CD4-positive, alpha-beta T cell treated with Interleukin-15 for 4 hours (primary cell): ENCODE measurements around the gene TRPV2.

Source experiments
- DNase-seq: peaks from one replicate; pipeline ENCODE4 v3.0.0-alpha.2; 2020; ENCODE audit warnings: low spot score

TRPV2 gene

GRCh38 chr17:16459271-16459670 lies 43.9 kb downstream of the TRPV2 start:
- no peak for DNase-seq

GRCh38 chr17:16459855-16460550 lies 44.6 kb downstream of the TRPV2 start:
- DNase-seq: no peak

DNA sequence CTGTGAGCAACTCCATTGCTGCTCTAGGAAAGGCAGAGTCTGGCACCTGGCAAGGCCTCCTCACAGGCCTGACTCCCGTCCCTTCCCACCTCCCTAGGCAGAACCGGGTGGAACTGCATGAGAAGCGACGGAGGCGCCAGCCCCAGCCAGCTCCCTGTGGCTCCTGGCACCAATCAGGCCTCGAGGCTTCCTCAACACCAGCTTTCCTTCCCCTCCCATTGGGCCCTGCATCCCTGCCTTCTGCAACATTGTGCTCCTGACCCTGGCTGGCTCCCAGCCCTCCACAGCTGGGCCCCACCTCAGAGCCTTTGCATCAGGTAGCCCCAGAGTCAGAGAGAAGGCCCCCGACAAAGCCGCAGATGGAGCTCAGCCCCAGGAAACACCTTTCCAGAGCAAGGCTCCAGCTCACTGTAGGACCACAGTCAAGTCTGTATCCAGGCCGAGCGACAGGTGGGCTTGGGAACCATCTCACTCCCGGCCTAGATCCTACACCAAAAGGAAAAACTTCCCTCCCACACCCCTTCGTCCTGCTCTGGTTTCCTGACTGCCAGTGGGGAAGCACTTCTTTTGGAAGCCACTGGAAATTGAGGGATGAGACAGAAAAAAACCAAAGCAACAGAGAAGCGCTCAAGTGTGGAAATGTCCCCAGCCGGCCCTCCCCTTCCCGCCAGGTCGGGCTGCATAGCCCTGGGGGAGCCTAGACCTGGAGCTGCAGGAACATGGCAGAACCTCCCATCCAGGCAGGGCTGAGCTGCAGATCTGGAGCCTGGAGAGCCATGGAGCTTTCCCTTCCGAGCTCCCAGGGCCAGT lies 45.6 kb downstream of the TRPV2 start:
- no peak for DNase-seq

DNA sequence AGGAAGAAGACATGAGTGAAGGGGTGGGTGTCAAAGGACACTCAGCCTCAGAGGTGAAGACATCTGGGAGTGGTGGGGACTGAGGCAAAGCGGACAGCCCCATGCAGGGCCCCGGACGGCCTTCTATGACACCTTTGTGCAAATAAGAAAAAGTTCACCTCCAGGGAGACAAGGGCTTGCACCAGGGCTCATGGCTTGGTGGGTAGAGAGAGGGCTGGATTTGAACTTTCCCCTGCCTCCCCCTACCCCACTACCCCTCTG lies 46.2 kb downstream of the TRPV2 start:
- no peak for DNase-seq

DNA sequence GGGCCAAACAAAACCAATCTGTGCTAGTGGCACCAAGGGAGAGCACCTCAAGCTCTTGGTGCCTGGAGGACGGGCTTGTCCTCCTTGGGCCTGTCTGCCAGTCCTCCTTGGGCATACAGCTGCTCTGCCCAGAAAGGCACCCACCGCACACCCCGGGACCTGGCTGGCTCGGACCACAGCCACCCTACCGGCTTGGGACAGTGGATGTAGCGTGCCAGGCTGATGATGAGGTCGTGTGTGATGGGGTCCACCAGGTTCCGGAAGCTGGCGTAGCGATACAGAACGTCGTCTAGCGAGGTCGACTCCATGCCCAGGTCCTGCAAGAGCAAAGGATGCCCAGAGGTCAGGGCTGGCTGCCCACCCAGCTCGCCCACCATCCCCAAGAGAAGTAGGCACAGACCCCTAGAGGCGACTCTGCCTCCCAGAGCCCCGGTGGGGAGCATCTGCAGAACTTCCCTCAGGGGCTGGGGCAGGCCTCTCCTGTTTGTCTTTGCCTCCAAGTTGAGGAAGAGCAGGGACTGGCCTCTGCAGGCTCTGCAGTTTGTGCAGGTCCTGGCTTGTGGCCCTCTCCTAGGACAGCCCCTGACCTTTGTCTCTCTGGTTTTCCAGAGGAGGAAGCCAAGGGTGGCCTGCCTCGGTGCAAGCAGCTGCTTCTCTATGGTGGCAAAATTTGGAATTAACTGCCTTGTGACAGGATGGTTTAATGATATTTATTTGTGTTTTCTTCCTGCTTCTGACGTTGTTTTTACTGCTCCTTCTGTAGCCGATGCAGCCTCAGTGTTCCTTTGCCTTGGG lies 46.9 kb downstream of the TRPV2 start:
- no peak for DNase-seq

- no peak for DNase-seq
Observed at GRCh38 chr17:16463358-16464302, 48.3 kb downstream of the TRPV2 start.

- DNase-seq: no peak
Observed at GRCh38 chr17:16464303-16465051, 49.1 kb downstream of the TRPV2 start.

- DNase-seq: no peak
Observed at GRCh38 chr17:16465052-16465312, 49.6 kb downstream of the TRPV2 start.

DNA sequence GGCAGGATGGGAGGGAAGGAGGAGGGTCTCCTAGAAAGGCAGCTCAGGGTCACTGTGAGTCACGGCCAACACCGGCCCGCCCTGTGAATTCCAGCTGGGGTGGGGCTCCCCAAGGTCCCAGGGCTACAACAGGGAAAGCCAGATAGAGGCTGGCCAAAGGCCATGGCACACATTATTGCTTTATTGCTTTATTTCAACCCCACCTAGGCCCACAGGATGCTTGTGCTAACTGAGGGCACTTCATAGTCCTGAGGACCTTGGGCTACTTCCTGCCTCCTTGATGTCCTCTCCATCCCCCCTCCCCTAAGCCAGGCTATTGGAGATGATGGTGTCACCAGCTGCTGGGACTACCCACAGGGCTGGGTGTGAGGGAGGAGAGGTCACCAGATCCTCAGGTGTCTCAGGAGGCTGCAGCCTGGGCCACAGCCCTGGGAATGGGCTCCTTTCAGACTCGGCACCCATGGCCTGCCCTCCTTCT lies 50.5 kb downstream of the TRPV2 start:
- DNase-seq: no peak

DNA sequence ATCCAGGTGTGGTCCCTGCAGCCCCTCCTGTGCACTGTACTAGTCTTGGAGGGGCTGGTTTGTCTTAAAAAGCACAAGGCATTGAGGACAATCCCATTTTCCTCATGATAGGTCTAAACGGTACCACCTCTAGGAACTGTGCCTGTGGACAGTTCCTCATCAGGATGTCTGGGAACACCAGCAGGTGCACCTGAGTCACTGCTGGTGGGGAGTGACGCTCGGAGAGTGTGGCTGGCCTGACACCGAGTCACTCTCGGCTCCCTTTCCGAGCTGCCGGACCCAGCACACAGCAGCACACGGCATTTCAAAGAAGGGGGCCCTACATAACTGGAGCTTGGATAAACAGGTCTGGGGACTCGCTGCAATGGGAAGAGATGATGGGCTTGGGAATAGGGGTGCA lies 51.0 kb downstream of the TRPV2 start:
- no peak for DNase-seq

DNA sequence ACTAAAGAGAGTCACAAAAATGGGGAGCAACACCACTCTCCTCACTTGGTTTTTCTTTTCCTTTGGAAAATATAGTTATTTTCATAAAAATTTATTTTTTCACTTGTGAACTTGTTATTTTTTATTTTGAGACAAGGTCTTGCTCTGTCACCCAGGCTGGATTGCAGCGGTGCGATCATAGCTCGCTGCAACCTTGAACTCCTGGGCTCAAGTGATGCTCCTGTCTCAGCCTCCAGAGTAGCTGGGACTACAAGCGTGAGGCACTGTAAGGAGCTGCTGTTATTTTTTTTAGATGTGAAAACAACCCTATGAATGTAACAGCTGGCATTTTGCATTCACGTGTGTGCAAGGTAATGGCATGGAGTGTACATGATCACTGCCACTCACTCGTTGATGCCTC lies 51.7 kb downstream of the TRPV2 start:
- DNase-seq: no peak

GRCh38 chr17:16467886-16468285 lies 52.5 kb downstream of the TRPV2 start:
- DNase-seq: no peak

DNA sequence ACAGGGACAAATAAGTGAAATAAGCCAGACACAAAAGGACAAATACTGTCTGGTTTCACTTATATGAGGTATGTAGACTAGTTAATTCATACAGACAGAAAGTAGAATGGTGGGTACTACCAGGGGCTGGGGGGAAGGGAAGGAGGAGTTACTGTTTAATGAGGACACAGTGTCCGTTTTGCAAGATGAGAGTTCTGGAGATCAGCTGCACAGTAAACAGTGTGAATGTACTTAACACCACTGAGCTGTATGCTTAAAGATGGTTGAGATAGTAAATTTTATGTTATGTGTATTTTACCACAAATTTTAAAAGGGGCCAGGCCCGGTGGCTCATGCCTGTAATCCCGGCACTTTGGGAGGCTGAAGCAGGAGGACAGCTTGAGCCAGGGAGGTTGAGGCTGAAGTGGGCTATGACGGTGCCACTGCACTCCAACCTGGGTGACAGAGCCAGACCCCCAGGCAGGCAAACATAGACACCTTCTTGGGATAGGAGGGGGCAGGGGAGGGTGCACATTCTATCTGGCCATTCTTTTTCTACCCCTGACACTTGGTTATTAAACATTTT lies 53.1 kb downstream of the TRPV2 start:
- DNase-seq: no peak

DNA sequence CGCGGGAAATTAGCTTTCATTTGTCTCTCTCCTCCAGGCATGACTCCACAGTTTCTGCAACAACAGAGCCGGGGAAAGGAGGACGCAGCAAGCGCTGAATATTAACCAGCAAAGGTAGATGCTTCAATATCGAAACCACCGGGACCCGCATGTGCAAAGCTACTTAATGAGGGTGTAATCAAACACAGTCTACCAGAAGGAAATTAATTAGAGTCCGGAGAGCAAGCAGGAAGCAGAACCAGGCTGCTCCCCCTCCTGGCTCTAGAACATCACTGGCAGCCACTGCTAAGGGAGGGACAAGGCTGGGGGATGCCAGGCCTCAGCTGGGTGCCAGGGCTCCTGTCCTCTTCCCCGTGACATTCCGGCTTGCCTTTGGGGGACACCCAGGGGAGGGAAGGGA lies 54.9 kb downstream of the TRPV2 start:
- DNase-seq: no peak

- DNase-seq: no peak
Observed at GRCh38 chr17:16471295-16471694, 55.9 kb downstream of the TRPV2 start.

GRCh38 chr17:16472539-16472938 lies 57.2 kb downstream of the TRPV2 start:
- no peak for DNase-seq

DNA sequence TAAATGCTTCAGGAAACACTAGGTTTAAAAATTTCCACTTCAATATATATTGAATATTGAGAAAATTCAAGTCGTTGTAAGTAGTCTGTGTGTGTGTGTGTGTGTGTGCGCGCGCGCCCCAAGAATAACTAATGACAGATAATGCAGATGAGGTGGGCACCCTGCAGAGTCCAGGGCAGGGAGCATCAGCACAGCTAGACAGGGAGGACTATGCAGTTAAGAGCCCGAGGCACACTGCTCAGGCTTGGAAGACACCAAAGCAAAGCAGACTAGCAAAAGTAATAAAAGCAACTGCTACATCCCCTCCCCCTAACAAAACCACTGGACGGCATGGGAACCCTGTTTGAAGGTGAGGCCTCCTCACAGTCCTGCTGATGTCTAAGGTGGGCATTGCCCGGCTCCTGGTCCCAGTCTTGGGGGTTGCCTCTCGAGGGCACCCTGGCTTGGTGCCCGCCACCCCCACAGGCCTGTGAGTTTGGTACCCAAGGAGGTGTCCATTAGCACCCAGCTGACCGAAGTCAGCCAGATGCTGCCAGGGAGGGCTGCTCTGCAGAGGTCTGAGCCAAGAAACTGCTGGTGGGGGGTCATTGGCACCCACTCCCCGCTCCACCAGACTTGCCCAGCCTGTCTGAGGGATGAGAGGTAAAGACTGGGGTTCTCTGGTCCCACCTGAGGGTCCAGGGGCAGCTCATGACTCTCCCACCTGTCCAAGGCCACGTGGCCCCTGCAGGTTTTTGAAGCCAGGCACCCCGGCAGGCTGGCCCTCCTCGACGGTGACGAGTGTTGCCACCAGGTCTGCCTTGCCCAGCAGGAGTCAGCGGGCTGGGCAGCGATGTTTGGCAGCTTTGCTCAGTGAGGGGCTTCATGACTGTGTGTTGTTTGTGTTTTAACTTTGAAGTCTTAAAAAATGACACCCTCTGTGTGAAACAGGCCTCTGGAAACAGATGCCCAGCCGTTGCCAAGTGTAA lies 58.0 kb downstream of the TRPV2 start:
- DNase-seq: no peak

DNA sequence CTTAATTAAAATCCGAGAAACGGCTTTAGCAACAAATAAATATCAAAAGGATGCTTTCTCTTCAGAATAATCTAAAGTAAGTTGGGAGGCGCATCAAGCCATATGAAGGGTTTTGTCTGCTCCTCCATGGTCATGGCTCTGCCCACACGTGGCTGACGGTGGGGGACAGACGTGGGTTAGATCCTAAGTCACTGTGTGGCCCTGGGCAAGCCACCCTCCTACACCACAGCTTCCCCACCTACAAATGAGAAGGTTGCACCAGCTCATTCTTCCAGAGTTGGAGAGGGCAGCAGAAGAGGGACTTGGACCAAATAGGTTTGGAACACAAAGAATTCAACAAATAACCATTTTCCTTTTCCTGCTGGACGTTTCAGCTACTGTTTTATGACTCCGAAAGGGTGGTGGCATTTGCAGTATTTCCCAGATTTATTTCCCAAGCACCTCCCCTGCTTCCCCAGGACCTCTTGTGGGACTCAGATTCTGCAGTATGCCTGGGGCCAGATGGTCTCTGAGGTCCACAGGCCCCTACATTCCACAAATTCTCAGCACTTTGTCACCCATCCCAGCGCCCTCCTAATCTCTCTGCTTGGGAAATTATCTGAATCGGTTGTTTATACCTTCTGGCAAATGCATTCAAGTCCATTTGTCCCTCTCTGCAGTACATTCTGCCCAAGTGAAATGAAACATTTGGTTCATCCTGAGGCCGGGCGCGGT lies 58.8 kb downstream of the TRPV2 start:
- no peak for DNase-seq

DNA sequence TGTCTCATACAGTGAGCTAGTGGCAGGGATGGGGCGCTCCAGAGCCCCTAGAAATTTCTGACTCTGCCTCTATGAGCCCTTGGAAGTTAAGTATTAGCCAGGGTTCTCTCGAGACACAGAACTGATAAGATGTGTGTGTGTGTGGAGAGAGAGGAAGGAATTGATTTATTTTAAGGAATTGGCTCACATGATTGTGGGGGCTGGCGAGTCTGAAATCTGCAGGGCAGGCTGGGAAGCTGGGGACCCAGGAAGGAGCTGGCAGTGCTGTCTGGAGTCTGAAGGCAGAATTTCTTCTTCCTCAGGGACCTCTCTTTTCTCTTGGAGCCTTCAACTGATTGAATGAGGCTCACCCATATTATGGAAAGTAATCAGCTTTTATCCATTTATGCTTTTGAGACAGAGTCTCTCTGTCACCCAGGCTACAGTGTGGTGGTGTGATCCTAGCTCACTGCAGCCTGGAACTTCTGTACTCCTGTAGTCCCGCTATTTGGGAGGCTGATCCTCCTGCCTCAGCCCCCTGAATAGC lies 59.9 kb downstream of the TRPV2 start:
- DNase-seq: no peak
